ENCODE data around the gene RET.
"Not testable (repeated sequence)": the region's sequence is repeated elsewhere in the genome, so short reads cannot be mapped to it uniquely, and the experiment has no call there.

The RET gene

GRCh38 chr10:43091846-43092245 is 15.0 kb downstream of the RET start:
- Histone ChIP-seq H3K27me3 (ENCODE audit: insufficient read depth, low read length) (peaks cover 26% of the 10 kb centered on the region), H3K4me1 (ENCODE audit: control insufficient read depth, insufficient read depth, low read length, unreplicated experiment) (no peaks in the 10 kb centered on the region), H3K36me3 (ENCODE audit: insufficient read depth, low read length) (no peaks in the 10 kb centered on the region), H3K79me2 (ENCODE audit: control insufficient read depth, insufficient read depth, low read length, unreplicated experiment) (no peaks in the 10 kb centered on the region), H2AFZ (ENCODE audit: low read length, unreplicated experiment) (no peak overlapping the region), H3K4me3 (ENCODE audit: low read depth, low read length) (no peak overlapping the region), H3K27ac (ENCODE audit: low read depth, low read length) (no peak overlapping the region)

- Histone ChIP-seq H3K4me1 (ENCODE audit: control insufficient read depth, insufficient read depth, low read length, unreplicated experiment) (no peaks in the 10 kb centered on the region), H2AFZ (ENCODE audit: low read length, unreplicated experiment) (no peak overlapping the region), H3K4me3 (ENCODE audit: low read depth, low read length) (no peak overlapping the region), H3K27ac (ENCODE audit: low read depth, low read length) (no peak overlapping the region), H3K79me2 (ENCODE audit: control insufficient read depth, insufficient read depth, low read length, unreplicated experiment) (no peaks in the 10 kb centered on the region), H3K36me3 (ENCODE audit: insufficient read depth, low read length) (no peaks in the 10 kb centered on the region), H3K27me3 (ENCODE audit: insufficient read depth, low read length) (peaks cover 27% of the 10 kb centered on the region)
These were observed 16.7 kb downstream of the RET start for GRCh38 chr10:43093423-43094076.

GRCh38 chr10:43094085-43094484 is 17.2 kb downstream of the RET start:
- Histone ChIP-seq H3K27me3 (ENCODE audit: insufficient read depth, low read length) (peaks cover 22% of the 10 kb centered on the region), H3K27ac (ENCODE audit: low read depth, low read length) (no peak overlapping the region), H3K4me3 (ENCODE audit: low read depth, low read length) (no peak overlapping the region), H2AFZ (ENCODE audit: low read length, unreplicated experiment) (no peak overlapping the region), H3K36me3 (ENCODE audit: insufficient read depth, low read length) (no peaks in the 10 kb centered on the region), H3K79me2 (ENCODE audit: control insufficient read depth, insufficient read depth, low read length, unreplicated experiment) (no peaks in the 10 kb centered on the region), H3K4me1 (ENCODE audit: control insufficient read depth, insufficient read depth, low read length, unreplicated experiment) (no peaks in the 10 kb centered on the region)

- H3K4me3 ChIP-seq (ENCODE audit: low read depth, low read length); H3K36me3 ChIP-seq (ENCODE audit: insufficient read depth, low read length); H3K27ac ChIP-seq (ENCODE audit: low read depth, low read length); H2AFZ ChIP-seq (ENCODE audit: low read length, unreplicated experiment); H3K4me1 ChIP-seq (ENCODE audit: control insufficient read depth, insufficient read depth, low read length, unreplicated experiment); H3K79me2 ChIP-seq (ENCODE audit: control insufficient read depth, insufficient read depth, low read length, unreplicated experiment): not testable (repeated sequence)
- peaks cover 42% of the 10 kb centered on the region for H3K27me3 ChIP-seq (ENCODE audit: insufficient read depth, low read length)
These were observed 22.5 kb downstream of the RET start for GRCh38 chr10:43099339-43099738.

GRCh38 chr10:43099928-43100327 is 23.1 kb downstream of the RET start:
- no peaks in the 10 kb centered on the region for H3K4me1 ChIP-seq (ENCODE audit: control insufficient read depth, insufficient read depth, low read length, unreplicated experiment)
- no peaks in the 10 kb centered on the region for H3K79me2 ChIP-seq (ENCODE audit: control insufficient read depth, insufficient read depth, low read length, unreplicated experiment)
- H3K36me3 ChIP-seq (ENCODE audit: insufficient read depth, low read length), result no peaks in the 10 kb centered on the region
- no peak overlapping the region for H3K27ac ChIP-seq (ENCODE audit: low read depth, low read length)
- H2AFZ ChIP-seq (ENCODE audit: low read length, unreplicated experiment), result no peak overlapping the region
- H3K27me3 ChIP-seq (ENCODE audit: insufficient read depth, low read length), result peaks cover 48% of the 10 kb centered on the region
- no peak overlapping the region for H3K4me3 ChIP-seq (ENCODE audit: low read depth, low read length)

- Histone ChIP-seq H3K36me3 (ENCODE audit: insufficient read depth, low read length) (no peaks in the 10 kb centered on the region), H3K79me2 (ENCODE audit: control insufficient read depth, insufficient read depth, low read length, unreplicated experiment) (no peaks in the 10 kb centered on the region), H3K27me3 (ENCODE audit: insufficient read depth, low read length) (peaks cover 48% of the 10 kb centered on the region), H3K4me3 (ENCODE audit: low read depth, low read length) (no peak overlapping the region), H3K27ac (ENCODE audit: low read depth, low read length) (no peak overlapping the region), H3K4me1 (ENCODE audit: control insufficient read depth, insufficient read depth, low read length, unreplicated experiment) (no peaks in the 10 kb centered on the region), H2AFZ (ENCODE audit: low read length, unreplicated experiment) (no peak overlapping the region)
These were observed 23.5 kb downstream of the RET start for GRCh38 chr10:43100366-43100765.

GRCh38 chr10:43102063-43102828 is 25.4 kb downstream of the RET start:
- H3K4me3 ChIP-seq (ENCODE audit: low read depth, low read length), result no peak overlapping the region
- H3K27ac ChIP-seq (ENCODE audit: low read depth, low read length), result no peak overlapping the region
- peaks cover 44% of the 10 kb centered on the region for H3K27me3 ChIP-seq (ENCODE audit: insufficient read depth, low read length)
- no peak overlapping the region for H2AFZ ChIP-seq (ENCODE audit: low read length, unreplicated experiment)
- H3K79me2 ChIP-seq (ENCODE audit: control insufficient read depth, insufficient read depth, low read length, unreplicated experiment), result no peaks in the 10 kb centered on the region
- no peaks in the 10 kb centered on the region for H3K4me1 ChIP-seq (ENCODE audit: control insufficient read depth, insufficient read depth, low read length, unreplicated experiment)
- H3K36me3 ChIP-seq (ENCODE audit: insufficient read depth, low read length), result no peaks in the 10 kb centered on the region

- H3K4me3 ChIP-seq (ENCODE audit: low read depth, low read length), result peak overlapping the region; percentile 85
- no peak overlapping the region for H3K27ac ChIP-seq (ENCODE audit: low read depth, low read length)
- H3K4me1 ChIP-seq (ENCODE audit: control insufficient read depth, insufficient read depth, low read length, unreplicated experiment), result no peaks in the 10 kb centered on the region
These were observed 28.5 kb downstream of the RET start for GRCh38 chr10:43105102-43105955.

GRCh38 chr10:43105956-43106229 is 29.0 kb downstream of the RET start:
- Histone ChIP-seq H3K27me3 (ENCODE audit: insufficient read depth, low read length) (peaks cover 28% of the 10 kb centered on the region), H3K27ac (ENCODE audit: low read depth, low read length) (no peak overlapping the region), H3K36me3 (ENCODE audit: insufficient read depth, low read length) (no peaks in the 10 kb centered on the region), H3K79me2 (ENCODE audit: control insufficient read depth, insufficient read depth, low read length, unreplicated experiment) (no peaks in the 10 kb centered on the region), H3K4me3 (ENCODE audit: low read depth, low read length) (no peak overlapping the region), H3K4me1 (ENCODE audit: control insufficient read depth, insufficient read depth, low read length, unreplicated experiment) (no peaks in the 10 kb centered on the region), H2AFZ (ENCODE audit: low read length, unreplicated experiment) (no peak overlapping the region)

More at GRCh38 chr10:43105102-43105955, 28.5 kb downstream of the RET start:
- no peaks in the 10 kb centered on the region for H3K79me2 ChIP-seq (ENCODE audit: control insufficient read depth, insufficient read depth, low read length, unreplicated experiment)
- peak overlapping the region; percentile 92 for H2AFZ ChIP-seq (ENCODE audit: low read length, unreplicated experiment)
- no peaks in the 10 kb centered on the region for H3K36me3 ChIP-seq (ENCODE audit: insufficient read depth, low read length)
- H3K27me3 ChIP-seq (ENCODE audit: insufficient read depth, low read length), result peaks cover 31% of the 10 kb centered on the region

- no peaks in the 10 kb centered on the region for H3K36me3 ChIP-seq (ENCODE audit: insufficient read depth, low read length)
- H3K4me3 ChIP-seq (ENCODE audit: low read depth, low read length), result no peak overlapping the region
- no peaks in the 10 kb centered on the region for H3K79me2 ChIP-seq (ENCODE audit: control insufficient read depth, insufficient read depth, low read length, unreplicated experiment)
- no peak overlapping the region for H2AFZ ChIP-seq (ENCODE audit: low read length, unreplicated experiment)
- H3K4me1 ChIP-seq (ENCODE audit: control insufficient read depth, insufficient read depth, low read length, unreplicated experiment), result no peaks in the 10 kb centered on the region
- H3K27ac ChIP-seq (ENCODE audit: low read depth, low read length), result no peak overlapping the region
- peaks cover 26% of the 10 kb centered on the region for H3K27me3 ChIP-seq (ENCODE audit: insufficient read depth, low read length)
These were observed 29.6 kb downstream of the RET start for GRCh38 chr10:43106256-43107091.

Data from ACC112 (cell line).